RWPE2 (cell line): ENCODE results near the gene METTL23.
"Not testable (repeated sequence)": the region's sequence is repeated elsewhere in the genome, so short reads cannot be mapped to it uniquely, and the experiment has no call there.

Source experiments
- ATAC-seq: fragments of 200-7000 bp; cut with Tn5 transposase; 3 replicates; pipeline ENCODE4 v1.9.1; 2021; ENCODE audit warnings: low read depth
- DNase-seq: peaks from one replicate; pipeline ENCODE4 v3.0.0-alpha.2; 2020; ENCODE audit warnings: low spot score
- H3K27ac ChIP-seq: fragments of 450-650 bp; 2 replicates; pipeline ENCODE4 v1.5.1; 2017; ENCODE audit warnings: mild to moderate bottlenecking; ENCODE audit not compliant: poor library complexity, severe bottlenecking
- H3K27me3 ChIP-seq: fragments of 250-450 bp; sonication (Bioruptor Pico); 2 replicates; pipeline ENCODE4 v1.5.1; 2021; ENCODE audit warnings: mild to moderate bottlenecking, moderate library complexity; ENCODE audit not compliant: insufficient read depth, poor library complexity, severe bottlenecking
- H3K36me3 ChIP-seq: fragments of 250-450 bp; sonication (Bioruptor Pico); 2 replicates; pipeline ENCODE4 v1.5.1; 2020; ENCODE audit warnings: low read depth, mild to moderate bottlenecking, moderate library complexity
- H3K4me1 ChIP-seq: fragments of 250-450 bp; sonication (Bioruptor Pico); 2 replicates; pipeline ENCODE4 v1.5.1; 2021; ENCODE audit warnings: mild to moderate bottlenecking, moderate library complexity; ENCODE audit not compliant: insufficient read depth, poor library complexity, severe bottlenecking
- H3K4me3 ChIP-seq: fragments of 250-450 bp; sonication (Bioruptor Pico); 2 replicates; pipeline ENCODE4 v1.5.1; 2021; ENCODE audit warnings: mild to moderate bottlenecking, moderate library complexity; ENCODE audit not compliant: severe bottlenecking
- H3K9me3 ChIP-seq: fragments of 250-450 bp; sonication (Bioruptor Pico); 2 replicates; pipeline ENCODE4 v1.5.1; 2021; ENCODE audit warnings: mild to moderate bottlenecking, moderate library complexity; ENCODE audit not compliant: severe bottlenecking
- TF ChIP-seq, protein P1 (sequence below): fragments of 450-650 bp; IDR thresholded peaks from one replicate; pipeline ENCODE4 v1.5.1; 2017; ENCODE audit warnings: mild to moderate bottlenecking, moderate library complexity; ENCODE audit not compliant: poor library complexity, severe bottlenecking

Gene METTL23

DNA sequence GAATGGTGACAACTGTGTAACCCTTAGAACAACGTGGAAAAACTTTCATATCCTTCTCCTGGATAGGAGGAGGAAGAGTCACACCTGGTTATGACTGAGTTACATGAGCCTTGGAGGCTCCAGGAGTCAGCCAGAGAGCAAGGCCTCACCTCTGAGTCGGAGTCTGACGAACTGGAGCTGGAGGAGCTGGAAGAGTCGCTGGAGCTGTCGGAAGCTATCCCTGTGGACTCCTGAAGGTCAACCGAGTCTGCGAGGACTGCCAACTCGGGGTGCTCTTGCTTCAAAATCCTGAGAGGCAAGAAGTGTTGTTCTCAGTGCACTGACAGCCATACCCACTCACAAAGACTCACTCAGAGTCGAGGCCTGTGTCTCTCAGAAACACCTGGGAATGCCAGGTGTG, 6.4 kb upstream of the METTL23 start:
- DNase-seq (no peak), ATAC-seq (no peak)
- no peaks in the 10 kb centered on the region for H3K9me3 ChIP-seq
- peaks cover 18% of the 10 kb centered on the region for H3K4me1 ChIP-seq
- TF ChIP-seq, protein P1, sequence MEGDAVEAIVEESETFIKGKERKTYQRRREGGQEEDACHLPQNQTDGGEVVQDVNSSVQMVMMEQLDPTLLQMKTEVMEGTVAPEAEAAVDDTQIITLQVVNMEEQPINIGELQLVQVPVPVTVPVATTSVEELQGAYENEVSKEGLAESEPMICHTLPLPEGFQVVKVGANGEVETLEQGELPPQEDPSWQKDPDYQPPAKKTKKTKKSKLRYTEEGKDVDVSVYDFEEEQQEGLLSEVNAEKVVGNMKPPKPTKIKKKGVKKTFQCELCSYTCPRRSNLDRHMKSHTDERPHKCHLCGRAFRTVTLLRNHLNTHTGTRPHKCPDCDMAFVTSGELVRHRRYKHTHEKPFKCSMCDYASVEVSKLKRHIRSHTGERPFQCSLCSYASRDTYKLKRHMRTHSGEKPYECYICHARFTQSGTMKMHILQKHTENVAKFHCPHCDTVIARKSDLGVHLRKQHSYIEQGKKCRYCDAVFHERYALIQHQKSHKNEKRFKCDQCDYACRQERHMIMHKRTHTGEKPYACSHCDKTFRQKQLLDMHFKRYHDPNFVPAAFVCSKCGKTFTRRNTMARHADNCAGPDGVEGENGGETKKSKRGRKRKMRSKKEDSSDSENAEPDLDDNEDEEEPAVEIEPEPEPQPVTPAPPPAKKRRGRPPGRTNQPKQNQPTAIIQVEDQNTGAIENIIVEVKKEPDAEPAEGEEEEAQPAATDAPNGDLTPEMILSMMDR = no peak
- H3K4me3 ChIP-seq = no peak overlapping the region
- no peak overlapping the region for H3K27ac ChIP-seq
- H3K36me3 ChIP-seq = peaks cover 96% of the 10 kb centered on the region
- no peaks in the 10 kb centered on the region for H3K27me3 ChIP-seq

DNA sequence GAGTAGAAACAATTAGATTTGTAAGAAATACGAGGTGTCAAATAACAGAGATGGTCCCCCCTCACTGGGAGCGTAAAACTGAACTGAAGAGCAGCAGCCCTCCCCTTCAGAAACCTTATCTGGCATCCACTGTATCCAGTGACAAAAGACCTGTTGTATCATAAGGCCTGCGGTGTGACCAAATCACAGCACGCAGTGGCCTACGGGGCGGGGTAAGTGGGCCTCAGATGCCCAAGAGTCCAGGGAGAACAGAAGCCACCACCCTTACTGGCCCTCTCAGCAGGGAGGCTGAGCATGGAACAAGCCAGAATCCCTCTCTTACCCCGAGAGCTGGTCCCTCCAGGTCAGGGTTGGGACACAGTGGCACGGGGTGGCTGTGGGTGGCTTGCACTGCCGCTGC, 5.7 kb upstream of the METTL23 start:
- ATAC-seq (no peak), DNase-seq (no peak)
- Histone ChIP-seq H3K4me1 (peaks cover 18% of the 10 kb centered on the region), H3K27me3 (no peaks in the 10 kb centered on the region), H3K4me3 (no peak overlapping the region), H3K9me3 (no peaks in the 10 kb centered on the region), H3K36me3 (peaks cover 93% of the 10 kb centered on the region), H3K27ac (no peak overlapping the region)
- TF ChIP-seq, protein P1 = no peak

DNA sequence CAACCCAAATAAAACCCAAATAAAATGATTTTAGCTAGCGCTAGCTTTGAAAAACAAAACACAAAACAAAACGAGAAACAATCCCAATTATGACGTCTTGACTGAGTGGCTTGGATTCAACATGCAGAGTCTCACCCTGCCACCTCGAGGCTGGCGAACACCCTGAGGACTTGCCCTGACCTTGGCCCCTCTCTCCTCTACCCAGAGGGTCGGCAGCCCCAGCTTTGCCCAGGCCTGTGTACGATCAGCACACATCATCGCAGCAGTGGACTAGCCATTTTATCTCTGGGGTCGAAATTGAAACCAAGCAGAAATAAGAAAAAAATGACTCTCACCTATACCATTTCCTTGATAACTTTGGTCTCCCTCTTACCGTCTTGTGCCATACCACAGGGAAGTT, 5.2 kb upstream of the METTL23 start:
- TF ChIP-seq, protein P1 = no peak
- no peaks in the 10 kb centered on the region for H3K27me3 ChIP-seq
- no peak overlapping the region for H3K27ac ChIP-seq
- no peak for DNase-seq
- no peaks in the 10 kb centered on the region for H3K9me3 ChIP-seq
- H3K36me3 ChIP-seq = peaks cover 88% of the 10 kb centered on the region
- peaks cover 16% of the 10 kb centered on the region for H3K4me1 ChIP-seq
- H3K4me3 ChIP-seq = no peak overlapping the region
- no peak for ATAC-seq

DNA sequence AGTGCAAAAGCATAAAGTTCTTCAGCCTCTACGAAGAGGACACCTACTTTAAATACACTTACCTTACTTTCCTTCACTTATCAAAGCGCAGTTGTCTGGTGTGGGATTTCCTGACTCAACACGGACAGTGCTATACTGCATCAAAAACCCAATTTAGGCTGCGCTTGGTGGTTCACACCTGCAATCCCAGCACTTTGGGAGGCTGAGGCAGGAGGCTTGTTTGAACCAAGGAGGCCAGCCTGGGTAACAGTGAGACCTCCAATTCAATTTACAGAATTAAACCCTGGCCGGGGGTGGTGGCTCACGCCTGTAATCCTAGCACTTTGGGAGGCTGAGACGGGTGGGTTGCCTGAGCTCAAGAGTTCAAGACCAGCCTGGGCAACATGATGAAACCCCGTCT, 4.4 kb upstream of the METTL23 start:
- peaks cover 8% of the 10 kb centered on the region for H3K4me1 ChIP-seq
- H3K4me3 ChIP-seq = no peak overlapping the region
- H3K27me3 ChIP-seq = no peaks in the 10 kb centered on the region
- H3K36me3 ChIP-seq = peaks cover 79% of the 10 kb centered on the region
- TF ChIP-seq, protein P1 = no peak
- no peaks in the 10 kb centered on the region for H3K9me3 ChIP-seq
- DNase-seq (no peak), ATAC-seq (no peak)
- no peak overlapping the region for H3K27ac ChIP-seq

DNA sequence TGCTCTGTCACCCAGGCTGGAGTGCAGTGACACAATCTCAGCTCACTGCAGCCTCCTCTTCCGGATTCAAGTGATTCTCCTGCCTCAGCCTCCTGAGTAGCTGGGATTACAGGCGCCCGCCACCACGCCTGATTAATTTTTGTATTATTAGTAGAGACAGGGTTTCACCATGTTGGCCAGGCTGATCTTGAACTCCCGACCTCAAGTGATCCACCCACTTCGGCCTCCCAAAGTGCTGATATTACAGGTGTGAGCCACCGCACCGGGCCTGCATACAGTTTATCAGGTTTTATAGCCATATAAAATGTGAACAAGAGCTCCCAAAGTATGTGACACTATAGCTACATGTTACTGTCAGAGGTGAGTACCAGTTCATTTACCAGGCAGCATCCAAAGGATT, 3.7 kb upstream of the METTL23 start:
- H3K27me3 ChIP-seq, H3K4me1 ChIP-seq, ATAC-seq, H3K9me3 ChIP-seq, DNase-seq, H3K27ac ChIP-seq, H3K4me3 ChIP-seq: not testable (repeated sequence)
- H3K36me3 ChIP-seq = peaks cover 72% of the 10 kb centered on the region
